Stimulated activated CD8-positive, alpha-beta memory T cell treated with anti-CD3 and anti-CD28 coated beads, Interleukin-12 subunit alpha, Interleukin-12 subunit beta, amount 100 ng/mL, for 24 hours (primary cell): Measurements from ENCODE around the gene GHRHR.

Experiments used
- DNase-seq: peaks from one replicate; pipeline ENCODE4 v3.0.0-alpha.2; 2020; ENCODE audit errors: extremely low read depth

Gene GHRHR

GRCh38 chr7:30963842-30964241, at the start of gene GHRHR:
Gene GHRHR (plus strand): TSS chr7:30963953. CDS start chr7:30964069, 116 bp downstream.
- DNase-seq = no peak

GRCh38 chr7:30914596-30914995, 49.2 kb upstream of the GHRHR start:
- DNase-seq = no peak

GRCh38 chr7:30915005-30915601, 48.6 kb upstream of the GHRHR start:
- DNase-seq = no peak

- no peak for DNase-seq
Observed at GRCh38 chr7:30915751-30916150, 48.0 kb upstream of the GHRHR start.

- no peak for DNase-seq
Observed at GRCh38 chr7:30916255-30916654, 47.5 kb upstream of the GHRHR start.

GRCh38 chr7:30916767-30917166, 47.0 kb upstream of the GHRHR start:
- DNase-seq = no peak

- DNase-seq = no peak
Observed at GRCh38 chr7:30917216-30917893, 46.4 kb upstream of the GHRHR start.

- no peak for DNase-seq
Observed at GRCh38 chr7:30918676-30919075, 45.1 kb upstream of the GHRHR start.

- no peak for DNase-seq
Observed at GRCh38 chr7:30920021-30920583, 43.7 kb upstream of the GHRHR start.

- no peak for DNase-seq
Observed at GRCh38 chr7:30920584-30921539, 42.9 kb upstream of the GHRHR start.

GRCh38 chr7:30921540-30922401, 42.0 kb upstream of the GHRHR start:
- no peak for DNase-seq

GRCh38 chr7:30922596-30922995, 41.2 kb upstream of the GHRHR start:
- DNase-seq = no peak

GRCh38 chr7:30923009-30923773, 40.6 kb upstream of the GHRHR start:
- no peak for DNase-seq

- no peak for DNase-seq
Observed at GRCh38 chr7:30923774-30924413, 39.9 kb upstream of the GHRHR start.

GRCh38 chr7:30924624-30925023, 39.1 kb upstream of the GHRHR start:
- no peak for DNase-seq

GRCh38 chr7:30925117-30925516, 38.6 kb upstream of the GHRHR start:
- DNase-seq = no peak

- DNase-seq = no peak
Observed at GRCh38 chr7:30925913-30926312, 37.8 kb upstream of the GHRHR start.

- no peak for DNase-seq
Observed at GRCh38 chr7:30926313-30926712, 37.4 kb upstream of the GHRHR start.

GRCh38 chr7:30927040-30927439, 36.7 kb upstream of the GHRHR start:
- DNase-seq = no peak

GRCh38 chr7:30927559-30927958, 36.2 kb upstream of the GHRHR start:
- no peak for DNase-seq
